MCF 10A (cell line): ENCODE measurements around the gene ATP6V1G3. TPM values are rescaled to one million over a fixed set of nuclear protein-coding genes. Genes with fewer than 3 reads are reported as not detected.
A peak's percentile ranks its signal among the peaks of the same experiment; 100 is the strongest.

Experiments used
- BruUV-seq: library from RNA; stranded (reverse); fragments of 400-500 nt; replicated peaks from 2 replicates; lab custom pipeline; 2021; lab: Mats Ljungman, UMichigan
- CTCF ChIA-PET: fragments of 300-600 bp; sonication (Branson Sonifier 250); formaldehyde crosslinking; extraction: SDS; loops from one replicate; lab custom pipeline; 2021; ENCODE audit warnings: antibody characterized with exemption, inconsistent platforms; lab: Yijun Ruan, JAX
- POLR2A ChIA-PET: fragments of 300-600, 350-650 bp; sonication (Branson Sonifier 250); formaldehyde crosslinking; extraction: SDS; loops from one replicate; lab custom pipeline; 2020; ENCODE audit warnings: antibody characterized with exemption, inconsistent platforms; lab: Yijun Ruan, JAX
- DNase-seq: peaks from one replicate; pipeline ENCODE4 v3.0.0-alpha.2; 2018; ENCODE audit not compliant: unreplicated experiment
- H3K27ac Mint-ChIP-seq: one replicate; pipeline ENCODE4 v1.8.0; 2022; ENCODE audit warnings: mild to moderate bottlenecking, low read depth, mixed read lengths; ENCODE audit not compliant: unreplicated experiment
- H3K27me3 Mint-ChIP-seq: one replicate; pipeline ENCODE4 v1.8.0; 2022; ENCODE audit warnings: mixed read lengths; ENCODE audit not compliant: insufficient read depth, unreplicated experiment
- H3K36me3 Mint-ChIP-seq: one replicate; pipeline ENCODE4 v1.8.0; 2022; ENCODE audit warnings: mild to moderate bottlenecking, moderate library complexity, mixed read lengths; ENCODE audit not compliant: insufficient read depth, unreplicated experiment
- H3K4me1 Mint-ChIP-seq: one replicate; pipeline ENCODE4 v1.8.0; 2022; ENCODE audit warnings: mixed read lengths; ENCODE audit not compliant: insufficient read depth, unreplicated experiment
- H3K4me3 Mint-ChIP-seq: one replicate; pipeline ENCODE4 v1.8.0; 2022; ENCODE audit warnings: mild to moderate bottlenecking, moderate library complexity, mixed read lengths; ENCODE audit not compliant: unreplicated experiment
- H3K9me3 Mint-ChIP-seq: one replicate; pipeline ENCODE4 v1.8.0; 2022; ENCODE audit warnings: mixed read lengths; ENCODE audit not compliant: unreplicated experiment
- intact Hi-C: fragments of 100-400 bp; cut with micrococcal nuclease; formaldehyde crosslinking; loops from 2 replicates; pipeline ENCODE4 v1.14.1; 2022
- total RNA-seq: library from RNA; stranded (reverse); gene quantifications from 2 replicates; pipeline ENCODE4 v1.2.3, GENCODE V29; 2022
- TF ChIP-seq, protein P1 (sequence below): fragments of 200-600 bp; IDR thresholded peaks from one replicate; pipeline ENCODE4 v1.8.0; 2022; ENCODE audit warnings: antibody characterized with exemption, mild to moderate bottlenecking; ENCODE audit not compliant: unreplicated experiment

The ATP6V1G3 gene
- total RNA-seq, 1 experiment from 2014 or later: not detected

GRCh38 chr1:198498881-198499280 lies 41.6 kb downstream of the ATP6V1G3 start:
- Mint-ChIP-seq H3K9me3 (peaks cover 17% of the 10 kb centered on the region), H3K27ac (peak overlapping the region; percentile 28), H3K4me3 (no peak overlapping the region), H3K4me1 (peaks cover 37% of the 10 kb centered on the region), H3K36me3 (no peaks in the 10 kb centered on the region), H3K27me3 (no peaks in the 10 kb centered on the region)
- DNase-seq: peak; percentile 33
- TF ChIP-seq, protein P1, sequence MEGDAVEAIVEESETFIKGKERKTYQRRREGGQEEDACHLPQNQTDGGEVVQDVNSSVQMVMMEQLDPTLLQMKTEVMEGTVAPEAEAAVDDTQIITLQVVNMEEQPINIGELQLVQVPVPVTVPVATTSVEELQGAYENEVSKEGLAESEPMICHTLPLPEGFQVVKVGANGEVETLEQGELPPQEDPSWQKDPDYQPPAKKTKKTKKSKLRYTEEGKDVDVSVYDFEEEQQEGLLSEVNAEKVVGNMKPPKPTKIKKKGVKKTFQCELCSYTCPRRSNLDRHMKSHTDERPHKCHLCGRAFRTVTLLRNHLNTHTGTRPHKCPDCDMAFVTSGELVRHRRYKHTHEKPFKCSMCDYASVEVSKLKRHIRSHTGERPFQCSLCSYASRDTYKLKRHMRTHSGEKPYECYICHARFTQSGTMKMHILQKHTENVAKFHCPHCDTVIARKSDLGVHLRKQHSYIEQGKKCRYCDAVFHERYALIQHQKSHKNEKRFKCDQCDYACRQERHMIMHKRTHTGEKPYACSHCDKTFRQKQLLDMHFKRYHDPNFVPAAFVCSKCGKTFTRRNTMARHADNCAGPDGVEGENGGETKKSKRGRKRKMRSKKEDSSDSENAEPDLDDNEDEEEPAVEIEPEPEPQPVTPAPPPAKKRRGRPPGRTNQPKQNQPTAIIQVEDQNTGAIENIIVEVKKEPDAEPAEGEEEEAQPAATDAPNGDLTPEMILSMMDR: no peak
- intact Hi-C loops: loop anchor here (5.0 kb wide), 1 partner anchor 168 kb away; no protein-coding TSS in a partner anchor
- CTCF ChIA-PET: interaction anchor here (0.7 to 1.3 kb wide), 4 partner anchors 37 to 1755 kb away, joined by 3 to 4 read pairs (median 3); no protein-coding TSS in a partner anchor
- POLR2A ChIA-PET: interaction anchor here (0.6 to 4.6 kb wide), 11 partner anchors 11 to 1096 kb away, joined by 3 to 42 read pairs (median 4); partner anchors contain the start of gene C1orf53
- no TSS peak for BruUV-seq

DNA sequence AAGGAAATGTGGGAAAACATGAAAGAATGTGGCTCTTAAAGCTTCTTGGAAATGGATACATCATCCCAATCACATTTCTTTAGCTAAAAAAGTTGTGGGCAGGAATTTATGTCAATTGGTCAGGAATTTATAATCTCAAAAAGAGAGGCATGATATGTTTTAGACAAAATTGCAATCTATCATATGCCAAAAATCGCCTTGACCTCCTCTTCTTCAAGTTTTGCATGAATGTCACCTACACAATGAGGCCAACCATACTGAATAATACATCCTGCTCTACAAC lies 42.4 kb downstream of the ATP6V1G3 start:
- peak overlapping the region; percentile 40 for H3K27ac Mint-ChIP-seq
- H3K4me3 Mint-ChIP-seq: no peak overlapping the region
- H3K27me3 Mint-ChIP-seq: no peaks in the 10 kb centered on the region
- TF ChIP-seq, protein P1: no peak
- peaks cover 10% of the 10 kb centered on the region for H3K9me3 Mint-ChIP-seq
- no peaks in the 10 kb centered on the region for H3K36me3 Mint-ChIP-seq
- DNase-seq: no peak
- no TSS peak for BruUV-seq
- H3K4me1 Mint-ChIP-seq: peaks cover 38% of the 10 kb centered on the region
- intact Hi-C loops: loop anchor here (5.0 kb wide), 1 partner anchor 169 kb away; no protein-coding TSS in a partner anchor
- ChIA-PET CTCF (interaction anchor here (0.7 to 1.3 kb wide), 3 partner anchors 18 to 297 kb away, joined by 3 to 5 read pairs (median 4); no protein-coding TSS in a partner anchor), POLR2A (interaction anchor here (0.5 to 4.6 kb wide), 10 partner anchors 10 to 1096 kb away, joined by 3 to 42 read pairs (median 4); no protein-coding TSS in a partner anchor)

- peaks cover 43% of the 10 kb centered on the region for H3K4me1 Mint-ChIP-seq
- TF ChIP-seq, protein P1: no peak
- BruUV-seq: no TSS peak
- peaks cover 7% of the 10 kb centered on the region for H3K9me3 Mint-ChIP-seq
- H3K4me3 Mint-ChIP-seq: peak overlapping the region; percentile 5
- ChIA-PET POLR2A (interaction anchor here (0.5 to 4.6 kb wide), 12 partner anchors 10 to 1095 kb away, joined by 3 to 42 read pairs (median 4); no protein-coding TSS in a partner anchor), CTCF (interaction anchor here (0.7 to 1.3 kb wide), 8 partner anchors 18 to 296 kb away, joined by 3 to 6 read pairs (median 3); no protein-coding TSS in a partner anchor)
- no peaks in the 10 kb centered on the region for H3K27me3 Mint-ChIP-seq
- DNase-seq: peak; percentile 69
- H3K36me3 Mint-ChIP-seq: no peaks in the 10 kb centered on the region
- H3K27ac Mint-ChIP-seq: peak overlapping the region; percentile 40
- intact Hi-C loops: loop anchor here (5.0 kb wide), 1 partner anchor 170 kb away; no protein-coding TSS in a partner anchor
Observed at GRCh38 chr1:198497326-198498102, 43.0 kb downstream of the ATP6V1G3 start.
